ENCODE results near the gene SLC18A2. TPM values are rescaled to one million over a fixed set of nuclear protein-coding genes. Genes with fewer than 3 reads are reported as not detected.

SLC18A2 gene
- total RNA-seq, 4 donors from 2014 or later, result 0.27 to 0.75 (median 0.64) TPM; not detected in 1

GRCh38 chr10:117204316-117204715, 36.6 kb upstream of the SLC18A2 start:
- DNase-seq, result no peak
- Histone ChIP-seq H3K4me1 (no peaks in the 10 kb centered on the region), H3K27me3 (peaks cover 18% of the 10 kb centered on the region), H3K4me3 (no peak overlapping the region), H3K9me3 (no peaks in the 10 kb centered on the region), H3K36me3 (no peaks in the 10 kb centered on the region), H3K27ac (no peak overlapping the region)
- in situ Hi-C loops (cut with MboI; ENCODE audit: low pct_ligation_motif_present in 1 of 4, low pct_unique_long_range_greater_than_20kb in 1 of 4, low sequenced_read_pairs in 3 of 4), result loop anchor here in 3 of 4 donors (25.0 kb wide), 3 partner anchors 233 to 1033 kb away; no protein-coding TSS in a partner anchor
- TF ChIP-seq EP300 (IDR thresholded peaks at IDR 0.05; ENCODE audit: low read depth) (no peak), CTCF (IDR thresholded peaks at IDR 0.05) (no peak), POLR2A (IDR thresholded peaks at IDR 0.05) (no peak), POLR2AphosphoS5 (IDR thresholded peaks at IDR 0.05) (no peak)
- WGBS, 2 donors (ENCODE audit: low coverage in 1 of 2), result 58 to 65% methylated on average over 2 of the region's 2 CpGs
- intact Hi-C loops (cut with DNase I; ENCODE audit: low total_unique reads), result no loop called here

- H3K4me1 ChIP-seq, result peaks cover 0 to 10% (median 9%) of the 10 kb centered on the region in 4 donors
- no peaks in the 10 kb centered on the region for H3K9me3 ChIP-seq
- DNase-seq, result no peak
- intact Hi-C loops (cut with DNase I; ENCODE audit: low total_unique reads), result no loop called here
- no peaks in the 10 kb centered on the region for H3K36me3 ChIP-seq
- 83 to 86% methylated on average over 1 of the region's 1 CpG for WGBS, 2 donors (ENCODE audit: low coverage in 1 of 2)
- peaks cover 67% of the 10 kb centered on the region for H3K27me3 ChIP-seq
- no peak overlapping the region for H3K4me3 ChIP-seq
- in situ Hi-C loops (cut with MboI; ENCODE audit: low pct_ligation_motif_present in 1 of 4, low pct_unique_long_range_greater_than_20kb in 1 of 4, low sequenced_read_pairs in 3 of 4), result loop anchor here in 3 of 4 donors (10.0 to 25.0 kb wide), 4 partner anchors 225 to 1033 kb away; no protein-coding TSS in a partner anchor
- TF ChIP-seq POLR2A (IDR thresholded peaks at IDR 0.05), result no peak
- no peak for TF ChIP-seq POLR2AphosphoS5 (IDR thresholded peaks at IDR 0.05)
- H3K27ac ChIP-seq, result no peak overlapping the region
Measured at GRCh38 chr10:117212176-117212575, 28.7 kb upstream of the SLC18A2 start.

- Histone ChIP-seq H3K36me3 (no peaks in the 10 kb centered on the region), H3K9me3 (no peaks in the 10 kb centered on the region), H3K4me1 (peaks cover 0 to 13% (median 12%) of the 10 kb centered on the region in 4 donors), H3K27me3 (peaks cover 76% of the 10 kb centered on the region), H3K27ac (no peak overlapping the region), H3K4me3 (no peak overlapping the region)
- 43% methylated on average over 1 of the region's 1 CpG; no CpG with 5 or more reads in 1 of the 2 donors for WGBS, 2 donors (ENCODE audit: low coverage in 1 of 2)
- intact Hi-C loops (cut with DNase I; ENCODE audit: low total_unique reads) (no loop called here), in situ Hi-C loops (cut with MboI; ENCODE audit: low pct_ligation_motif_present in 1 of 4, low pct_unique_long_range_greater_than_20kb in 1 of 4, low sequenced_read_pairs in 3 of 4) (loop anchor here in 3 of 4 donors (10.0 to 25.0 kb wide), 4 partner anchors 223 to 1030 kb away; no protein-coding TSS in a partner anchor)
- no peak for TF ChIP-seq EP300 (IDR thresholded peaks at IDR 0.05; ENCODE audit: low read depth)
- TF ChIP-seq POLR2A (IDR thresholded peaks at IDR 0.05), result no peak
- TF ChIP-seq CTCF (IDR thresholded peaks at IDR 0.05), result no peak
- no peak for TF ChIP-seq POLR2AphosphoS5 (IDR thresholded peaks at IDR 0.05)
- DNase-seq, result no peak
Measured at GRCh38 chr10:117214401-117214800, 26.5 kb upstream of the SLC18A2 start.

- intact Hi-C loops (cut with DNase I; ENCODE audit: low total_unique reads), result loop anchor here (5.0 kb wide), 1 partner anchor 1027 kb away; no protein-coding TSS in a partner anchor
- Histone ChIP-seq H3K4me3 (no peak overlapping the region), H3K4me1 (peaks cover 0 to 13% (median 12%) of the 10 kb centered on the region in 4 donors), H3K9me3 (no peaks in the 10 kb centered on the region), H3K36me3 (no peaks in the 10 kb centered on the region), H3K27ac (no peak overlapping the region), H3K27me3 (peaks cover 70% of the 10 kb centered on the region)
- WGBS, 2 donors (ENCODE audit: low coverage in 1 of 2), result 78% methylated on average over 2 of the region's 2 CpGs; no CpG with 5 or more reads in 1 of the 2 donors
- TF ChIP-seq POLR2AphosphoS5 (IDR thresholded peaks at IDR 0.05), result no peak
- TF ChIP-seq CTCF (IDR thresholded peaks at IDR 0.05), result no peak
- no peak for TF ChIP-seq EP300 (IDR thresholded peaks at IDR 0.05; ENCODE audit: low read depth)
- TF ChIP-seq POLR2A (IDR thresholded peaks at IDR 0.05), result no peak
- in situ Hi-C loops (cut with MboI; ENCODE audit: low pct_ligation_motif_present in 1 of 4, low pct_unique_long_range_greater_than_20kb in 1 of 4, low sequenced_read_pairs in 3 of 4), result loop anchor here in 3 of 4 donors (10.0 to 25.0 kb wide), 4 partner anchors 222 to 1030 kb away; no protein-coding TSS in a partner anchor
- DNase-seq, result no peak
Measured at GRCh38 chr10:117215079-117215478, 25.8 kb upstream of the SLC18A2 start.

All from transverse colon (tissue), 4 donors.